Muscle of arm (tissue), 12 donors: Measurements from ENCODE around the gene COQ2. TPM values are rescaled to one million over a fixed set of nuclear protein-coding genes. Genes with fewer than 3 reads are reported as not detected.
A peak's percentile ranks its signal among the peaks of the same experiment; 100 is the strongest.
"Not testable (repeated sequence)": the region's sequence is repeated elsewhere in the genome, so short reads cannot be mapped to it uniquely, and the experiment has no call there.

Experiments
- DNase-seq: peaks from one replicate; pipeline ENCODE4 v3.0.0-alpha.2; 2013
- polyA plus RNA-seq, 12 donors: library from polyadenylated mRNA; unstranded; fragments of 120-200 nt; gene quantifications; one replicate each; pipeline ENCODE4 v1.2.1, GENCODE V29; 2013; ENCODE audit not compliant: insufficient read length in 12 of 12

Gene COQ2
- polyA plus RNA-seq, 12 donors: 7.9 to 12.6 (median 9.9) TPM; not detected in 2

GRCh38 chr4:83290059-83290774 lies 5.6 kb upstream of the COQ2 start:
- not testable (repeated sequence) for DNase-seq

GRCh38 chr4:83288381-83288780 lies 3.8 kb upstream of the COQ2 start:
- not testable (repeated sequence) for DNase-seq

GRCh38 chr4:83285055-83285407 lies 433 bp upstream of the COQ2 start:
- DNase-seq: no peak

GRCh38 chr4:83283181-83283580 lies 1.4 kb downstream of the COQ2 start:
- DNase-seq: no peak

DNA sequence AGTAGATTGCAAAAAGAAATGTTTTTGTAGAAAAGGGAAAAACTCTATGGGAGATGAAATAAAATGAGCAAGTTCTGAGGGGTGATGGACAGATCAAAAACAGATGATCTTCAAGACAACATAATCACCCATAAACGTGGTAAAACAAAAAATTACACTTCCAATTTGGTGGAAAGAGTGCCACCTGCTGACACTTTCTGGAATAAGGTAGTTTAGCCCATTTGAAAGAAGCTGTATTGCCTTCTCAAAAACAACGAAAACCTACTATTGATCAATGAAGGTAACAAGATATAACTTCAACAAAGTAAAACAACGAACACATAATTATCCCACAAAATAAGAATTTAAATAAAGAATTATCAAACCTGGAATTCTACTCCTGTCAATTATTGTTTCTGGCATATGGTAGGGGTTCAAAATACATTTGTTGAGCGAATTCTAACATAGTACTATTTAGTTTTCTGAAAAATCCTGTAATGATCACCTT lies 2.5 kb downstream of the COQ2 start:
- peak; percentile 54 for DNase-seq

GRCh38 chr4:83281307-83281706 lies 3.3 kb downstream of the COQ2 start:
- DNase-seq: no peak

DNA sequence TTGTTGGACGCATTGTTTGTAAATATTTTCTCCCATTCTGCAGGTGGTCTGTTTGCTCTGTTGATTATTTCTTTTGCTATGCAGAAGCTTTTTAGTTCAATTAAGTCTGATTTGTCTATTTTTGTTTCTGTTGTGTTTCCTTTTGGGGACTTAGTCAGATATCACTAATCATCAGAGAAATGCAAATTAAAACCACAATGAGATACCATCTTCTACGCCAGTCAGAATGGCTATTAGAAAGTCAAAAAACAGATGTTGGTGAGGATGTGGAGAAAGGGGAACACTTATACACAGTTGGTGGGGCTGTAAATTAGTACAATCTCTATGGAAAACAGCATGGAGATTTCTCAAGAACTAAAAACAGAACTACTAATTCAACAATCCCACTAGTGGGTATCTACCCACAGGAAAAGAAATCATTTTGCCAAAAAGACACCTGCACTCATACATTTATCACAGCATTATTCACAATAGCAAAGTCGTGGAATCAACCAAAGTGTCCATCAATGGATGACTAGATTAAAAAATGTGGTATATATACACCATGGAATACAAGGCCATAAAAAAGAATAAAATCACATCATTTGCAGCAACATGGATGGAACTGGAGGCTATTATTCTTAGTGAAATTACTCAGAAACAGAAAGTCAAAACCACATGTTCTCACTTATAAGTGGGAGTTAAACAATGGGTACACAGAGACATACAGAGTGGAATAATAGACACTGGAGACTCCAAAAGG lies 8.1 kb downstream of the COQ2 start:
- no peak for DNase-seq

GRCh38 chr4:83273926-83274325 lies 10.7 kb downstream of the COQ2 start:
- DNase-seq: not testable (repeated sequence)

- no peak for DNase-seq
Measured at GRCh38 chr4:83272900-83273299, 11.7 kb downstream of the COQ2 start.

DNA sequence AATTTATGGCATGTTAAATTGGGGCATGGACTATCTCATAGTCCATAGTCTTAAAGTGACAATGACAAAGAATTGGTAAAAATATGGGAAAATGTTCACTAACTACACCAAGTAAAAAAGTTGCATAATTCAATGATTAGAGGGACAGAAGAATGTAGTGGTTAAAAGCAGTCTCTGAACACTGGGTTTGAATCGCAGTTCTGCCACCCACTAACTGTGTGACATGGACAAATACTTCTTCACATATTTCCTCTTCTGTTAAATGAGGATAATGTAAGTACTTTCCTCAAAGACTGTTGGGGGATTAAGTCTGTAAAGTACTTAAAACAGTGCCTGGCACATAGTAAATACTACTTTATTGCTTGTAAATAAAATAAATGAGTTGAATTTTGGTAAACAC lies 15.3 kb downstream of the COQ2 start:
- DNase-seq: no peak

- DNase-seq: no peak
Measured at GRCh38 chr4:83268491-83268890, 16.1 kb downstream of the COQ2 start.

DNA sequence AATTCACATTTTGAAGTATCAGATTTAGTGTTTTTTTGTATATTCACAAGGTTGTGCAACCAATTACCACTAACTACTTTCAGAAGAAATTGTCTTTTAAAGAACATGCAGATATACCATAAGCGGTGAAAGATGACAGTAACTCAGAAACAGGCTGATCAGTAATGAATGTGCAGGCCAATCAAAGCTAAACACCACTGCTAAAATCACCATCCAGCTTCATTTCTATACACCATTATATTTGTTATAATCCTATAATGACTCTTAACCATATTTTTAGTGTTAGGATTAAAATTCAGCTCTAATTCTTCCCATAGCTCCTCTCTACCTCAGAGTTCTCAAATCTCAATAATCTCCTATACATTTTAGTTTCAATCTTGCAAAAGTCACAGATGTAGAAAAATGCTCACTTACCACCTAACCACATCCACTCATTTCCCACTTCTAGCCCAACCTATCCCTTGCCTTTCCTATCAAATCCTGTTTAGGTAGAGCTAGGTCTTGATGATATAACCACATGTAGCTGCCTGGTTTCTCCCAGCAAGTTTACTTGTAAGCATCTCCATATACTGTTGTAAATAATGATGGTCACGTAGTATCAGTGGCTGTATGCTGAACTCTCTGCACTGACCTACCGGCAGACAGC lies 16.6 kb downstream of the COQ2 start:
- DNase-seq: no peak

DNA sequence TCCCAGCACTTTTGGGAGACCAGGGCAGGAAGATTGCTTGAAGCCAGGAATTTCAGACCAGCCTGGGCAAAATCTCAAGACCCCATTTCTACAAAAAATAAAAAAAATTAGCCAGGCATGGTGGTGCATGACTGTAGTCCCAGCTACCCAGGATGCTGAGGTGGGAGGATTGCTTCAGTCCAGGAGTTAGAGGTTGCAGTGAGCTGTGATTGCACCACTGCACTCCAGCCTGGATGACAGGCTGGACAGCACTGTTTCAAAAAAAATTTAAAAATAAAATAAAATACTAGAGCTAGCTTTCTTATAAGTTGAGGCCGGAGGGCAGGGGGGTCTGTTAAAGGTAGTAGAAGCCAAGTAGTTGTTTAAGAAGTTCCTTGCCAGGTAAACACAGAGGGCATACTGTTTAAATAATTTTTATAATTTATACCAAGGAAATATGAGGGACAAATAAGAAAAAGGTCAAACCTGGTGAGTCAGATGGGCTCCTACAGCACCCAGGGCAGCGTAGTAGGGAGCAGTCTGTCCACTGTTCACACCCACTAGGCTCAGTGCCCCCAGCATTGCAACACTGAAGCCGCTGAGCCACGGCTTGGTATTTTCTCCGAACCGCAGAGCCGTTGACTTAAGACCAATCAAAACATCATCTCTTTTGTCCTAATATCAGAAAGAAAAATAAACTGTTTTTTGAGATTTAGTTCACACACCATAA lies 17.3 kb downstream of the COQ2 start:
- no peak for DNase-seq

- no peak for DNase-seq
Measured at GRCh38 chr4:83266689-83267088, 17.9 kb downstream of the COQ2 start.

DNA sequence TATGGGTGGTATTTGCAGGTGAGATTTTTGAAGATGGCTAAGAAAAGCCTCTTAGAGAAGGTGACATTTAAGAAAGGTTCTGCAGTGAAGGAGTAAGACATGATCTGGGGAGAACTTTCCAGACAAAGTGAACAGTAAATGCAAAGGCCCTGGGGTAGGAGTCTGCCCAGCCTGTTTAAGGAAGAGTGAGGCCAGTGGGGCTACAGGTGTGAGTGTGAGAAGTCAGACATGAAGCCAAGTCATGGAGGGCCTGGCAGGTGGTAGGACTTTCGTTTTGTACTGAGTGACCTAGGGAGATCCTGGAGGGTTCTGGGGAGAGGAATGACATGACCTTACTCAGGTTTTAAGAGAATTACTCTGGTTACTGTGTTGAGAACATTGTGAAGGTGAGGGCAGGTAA lies 21.5 kb downstream of the COQ2 start:
- no peak for DNase-seq

- DNase-seq: no peak
Measured at GRCh38 chr4:83262682-83263081, 21.9 kb downstream of the COQ2 start.

- no peak for DNase-seq
Measured at GRCh38 chr4:83261307-83261706, 23.3 kb downstream of the COQ2 start.

DNA sequence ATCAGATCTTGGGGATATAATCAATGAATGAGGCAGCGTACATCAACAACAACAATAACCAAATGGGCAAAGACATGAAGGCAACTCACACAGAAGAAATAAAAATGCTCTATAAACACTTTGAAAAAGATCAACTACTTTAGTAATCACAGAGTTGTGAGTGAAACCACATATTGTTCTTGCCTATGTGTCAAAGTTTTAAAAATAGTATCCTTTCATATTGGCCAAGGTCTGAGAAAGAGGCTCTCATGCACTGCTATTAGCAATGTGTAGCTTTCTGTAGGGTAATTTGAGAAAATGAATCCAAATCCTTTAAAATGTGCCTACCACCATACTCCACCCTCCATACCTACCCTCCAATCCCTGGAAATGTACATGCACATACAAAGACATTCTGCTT lies 25.0 kb downstream of the COQ2 start:
- no peak for DNase-seq

DNA sequence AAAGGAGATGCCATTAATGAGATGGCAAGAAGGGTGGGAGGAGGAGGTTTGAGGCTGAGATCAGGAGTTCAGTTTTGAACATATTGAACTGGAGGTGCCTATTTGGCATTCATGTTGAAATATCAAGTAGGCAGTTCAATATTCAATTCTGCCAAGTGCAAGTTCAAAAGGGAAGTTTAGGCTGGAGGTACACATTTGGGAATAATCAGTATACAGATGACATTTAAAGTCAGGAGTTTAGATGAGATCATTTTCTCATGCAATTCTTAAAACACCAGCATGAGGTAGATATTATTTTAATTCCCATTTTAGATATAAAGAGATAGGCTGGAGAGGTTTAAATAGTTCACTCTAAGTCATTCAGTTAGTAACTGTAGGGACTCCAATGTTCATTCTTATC lies 26.1 kb downstream of the COQ2 start:
- DNase-seq: no peak

GRCh38 chr4:83257811-83258210 lies 26.8 kb downstream of the COQ2 start:
- no peak for DNase-seq

GRCh38 chr4:83255584-83255983 lies 29.0 kb downstream of the COQ2 start:
- DNase-seq: no peak

- peak; percentile 41 for DNase-seq
Measured at GRCh38 chr4:83252782-83253405, 31.7 kb downstream of the COQ2 start.
